DMS153 treated with DMSO at 0.1 percent for 48 hours (cell line): ENCODE measurements around the gene KCNJ10.

ENCODE experiments used
- DNase-seq: peaks from one replicate; lab custom pipeline; 2025; ENCODE audit not compliant: unreplicated experiment; lab: John Stamatoyannopoulos, UW

KCNJ10 gene

DNA sequence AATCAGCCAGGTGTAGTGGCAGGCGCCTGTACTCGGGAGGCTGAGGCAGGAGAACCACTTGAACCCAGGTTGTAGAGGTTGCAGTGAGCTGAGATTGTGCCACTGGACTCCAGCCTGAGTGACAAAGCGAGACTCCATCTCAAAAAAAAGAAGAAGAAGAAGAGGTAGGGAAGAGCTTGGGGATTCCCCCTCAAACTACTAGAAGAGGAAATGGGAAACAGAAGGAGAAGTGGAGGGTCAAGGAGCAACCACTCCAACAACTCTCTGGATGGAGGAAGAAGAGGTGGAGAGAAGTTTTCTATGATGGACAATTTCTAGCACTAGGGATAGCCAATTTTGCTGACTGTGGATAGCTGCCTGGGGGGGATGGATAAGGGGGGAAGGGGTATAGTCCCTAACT is 101.1 kb downstream of the KCNJ10 start:
- DNase-seq, result no peak

GRCh38 chr1:159965263-159965662 is 104.7 kb downstream of the KCNJ10 start:
- no peak for DNase-seq

DNA sequence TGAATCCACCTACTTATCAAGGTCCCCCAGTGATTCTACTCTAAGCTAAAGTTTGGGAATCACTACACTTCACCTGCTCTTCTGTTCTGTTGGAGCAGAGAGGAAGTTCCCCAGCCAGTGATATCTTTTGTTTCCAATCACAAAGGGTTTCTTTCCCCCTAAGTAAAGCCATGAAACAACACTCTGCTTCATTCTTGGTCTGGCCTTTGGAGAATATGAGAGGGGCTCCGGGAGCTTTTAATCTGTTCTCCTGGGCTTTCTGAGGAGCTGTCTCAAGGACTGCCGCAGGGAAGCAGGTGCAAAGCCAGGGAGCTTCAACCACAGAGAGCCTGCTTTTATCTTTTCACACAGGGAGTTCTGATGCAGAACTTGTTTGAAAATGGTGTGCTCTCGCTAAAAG is 105.8 kb downstream of the KCNJ10 start:
- DNase-seq, result no peak

GRCh38 chr1:159962176-159962575 is 107.8 kb downstream of the KCNJ10 start:
- DNase-seq, result no peak

DNA sequence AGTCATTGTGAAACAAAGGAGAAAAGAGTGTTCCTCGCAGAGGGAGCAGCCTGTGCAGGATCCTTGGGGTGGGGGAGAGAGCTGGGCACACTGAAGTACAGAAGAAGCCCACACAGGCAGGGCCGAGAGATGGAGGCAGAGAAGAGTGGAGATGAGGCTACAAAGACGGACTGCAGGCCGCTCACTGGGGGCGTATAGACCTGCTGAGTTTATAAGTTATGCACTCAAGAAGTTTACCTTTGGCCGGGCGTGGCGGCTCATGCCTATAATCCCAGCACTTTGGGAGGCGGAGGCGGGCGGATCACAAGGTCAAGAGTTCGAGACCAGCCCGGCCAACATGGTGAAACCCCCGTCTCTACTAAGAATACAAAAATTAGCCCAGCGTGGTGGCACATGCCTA is 108.3 kb downstream of the KCNJ10 start:
- DNase-seq, result no peak

DNA sequence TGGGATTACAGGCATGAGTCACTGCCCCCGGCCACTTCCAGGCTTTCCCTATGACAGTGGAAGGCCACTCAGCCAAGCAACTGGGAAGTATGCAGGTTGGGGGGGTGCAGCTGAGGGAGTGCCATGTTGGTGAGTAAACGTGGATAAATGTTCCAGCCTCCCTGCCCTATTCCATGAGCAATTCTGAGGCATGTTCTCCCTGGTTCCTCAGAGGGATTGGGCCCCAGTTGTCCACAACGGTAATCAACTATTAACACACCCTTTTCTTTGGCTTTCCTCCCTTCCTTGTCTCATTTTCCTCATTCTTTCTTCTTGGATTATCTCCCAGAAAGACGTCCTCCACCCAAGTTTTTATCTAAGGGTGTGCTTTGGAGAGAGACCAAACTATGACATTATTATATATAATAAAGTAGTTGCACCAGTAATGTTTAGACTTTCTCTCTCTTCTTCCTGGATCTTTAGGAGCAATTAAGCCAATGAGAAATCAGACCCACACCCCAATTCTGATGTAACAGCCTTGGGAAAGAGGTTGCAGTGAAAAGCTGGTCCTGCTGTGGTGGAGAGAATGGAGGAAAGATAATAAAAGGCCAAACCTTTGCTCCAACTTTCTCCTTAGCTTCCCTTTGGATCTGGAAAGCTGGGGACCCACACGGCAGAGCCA is 109.1 kb downstream of the KCNJ10 start:
- no peak for DNase-seq

DNA sequence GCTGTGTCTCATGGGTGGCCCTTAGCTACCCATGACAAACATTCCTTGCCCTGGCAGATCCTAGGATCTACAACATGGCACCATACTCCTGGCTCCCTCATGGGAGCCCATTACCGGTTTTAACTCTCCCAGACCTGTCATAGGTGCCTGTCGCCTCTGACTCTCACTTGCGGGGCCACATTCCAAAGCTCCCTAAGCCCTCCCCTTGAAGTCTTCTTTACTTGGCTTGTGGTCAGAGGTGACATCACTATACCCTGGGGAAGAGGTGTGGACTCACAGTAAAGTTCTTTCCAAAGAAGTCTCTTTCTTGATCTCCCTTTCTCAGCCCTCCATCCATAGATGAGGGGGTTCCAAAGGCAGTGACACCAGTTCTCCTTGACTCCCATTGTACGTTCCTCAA is 110.5 kb downstream of the KCNJ10 start:
- DNase-seq, result no peak

- no peak for DNase-seq
Observed at GRCh38 chr1:159958719-159959380, 111.1 kb downstream of the KCNJ10 start.

- DNase-seq, result no peak
Observed at GRCh38 chr1:159957824-159958268, 112.1 kb downstream of the KCNJ10 start.

DNA sequence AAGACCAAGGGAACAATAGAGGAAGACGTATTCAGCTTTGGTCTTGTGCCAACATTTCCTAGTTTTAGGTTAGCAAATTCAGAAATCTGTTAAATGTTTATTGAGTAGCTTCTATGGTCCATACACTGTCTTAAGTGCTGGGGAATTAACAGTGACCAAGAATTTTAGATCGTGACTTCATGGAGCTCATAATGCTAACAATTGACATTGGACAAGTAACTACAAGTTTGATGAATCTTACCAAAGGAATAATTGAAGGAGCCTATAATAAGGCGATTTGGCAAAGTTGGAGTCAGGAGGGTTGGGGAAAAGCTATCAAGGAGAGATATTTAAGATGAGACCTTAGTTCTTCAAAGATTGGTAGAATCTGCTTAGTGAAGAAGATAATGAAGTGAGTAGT is 114.5 kb downstream of the KCNJ10 start:
- DNase-seq, result no peak

DNA sequence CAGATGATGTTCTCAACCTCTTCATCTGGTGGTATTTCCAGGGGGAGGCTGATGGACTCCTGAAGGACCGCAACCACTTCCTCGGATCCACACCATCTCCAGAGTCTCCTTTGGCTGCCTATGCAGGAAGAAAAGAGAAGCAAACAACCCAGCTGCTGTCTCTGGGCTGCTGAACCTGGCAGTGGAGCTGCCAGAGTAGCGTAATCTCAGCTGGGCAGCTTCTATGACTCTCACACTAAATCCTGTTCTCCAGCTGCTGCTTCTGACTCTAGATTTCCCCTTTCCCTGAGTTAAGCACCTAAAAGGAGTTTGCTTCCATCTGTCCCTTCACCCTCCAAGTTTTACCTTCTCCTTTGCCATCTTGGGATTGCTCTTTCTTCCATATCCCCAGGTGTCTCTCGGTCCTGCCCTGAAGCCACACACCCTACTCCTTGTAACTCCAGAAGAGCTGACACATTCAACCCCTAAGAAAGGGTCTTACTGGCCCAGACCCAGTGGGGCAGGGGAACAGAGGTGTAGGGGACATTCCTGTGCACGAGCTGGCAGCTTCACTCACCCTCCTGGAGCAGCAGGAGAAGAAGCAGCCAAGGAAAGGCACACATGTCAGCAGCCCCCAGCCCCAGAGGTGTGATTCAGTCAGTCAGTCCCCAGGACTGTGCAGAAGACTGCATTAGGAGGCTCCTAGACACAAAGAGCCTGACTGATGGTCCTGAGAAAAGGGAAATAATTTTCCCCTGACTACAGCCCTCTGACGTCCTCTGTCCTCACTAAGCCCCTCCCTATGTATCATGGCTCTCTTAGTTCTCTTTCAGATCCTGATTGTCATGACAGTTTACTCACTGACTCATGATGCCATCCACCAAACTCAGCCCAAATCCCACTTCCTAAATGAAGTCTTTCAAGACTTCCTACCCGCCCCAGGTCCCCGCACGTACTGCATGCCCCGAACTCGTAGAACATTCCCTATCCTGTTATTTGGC is 116.1 kb downstream of the KCNJ10 start, which contains the start of gene SLAMF9:
Gene SLAMF9, minus strand, starts transcription at position 702 of the 980 bp plus-strand sequence. Its CDS starts 100 bp downstream, at position 602.
- no peak for DNase-seq

DNA sequence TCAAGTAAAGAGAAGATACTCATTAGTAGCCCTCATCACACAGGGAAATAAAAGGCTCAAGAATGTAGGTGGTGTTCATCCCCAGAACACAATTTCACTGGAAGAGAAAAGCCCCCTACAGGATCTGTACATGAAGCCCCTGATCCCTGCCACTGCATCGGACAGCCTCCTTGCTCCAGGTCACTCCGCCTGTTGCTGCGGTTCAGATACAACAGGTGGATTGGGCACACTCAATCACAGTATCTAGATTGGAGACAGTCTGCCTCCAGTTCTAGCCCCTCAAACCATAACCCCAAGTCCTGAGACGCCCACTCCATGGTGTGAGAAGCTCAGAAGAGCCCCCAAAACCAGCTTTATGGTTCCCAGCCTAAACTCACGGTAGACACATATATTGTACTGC is 117.0 kb downstream of the KCNJ10 start:
- DNase-seq, result no peak

DNA sequence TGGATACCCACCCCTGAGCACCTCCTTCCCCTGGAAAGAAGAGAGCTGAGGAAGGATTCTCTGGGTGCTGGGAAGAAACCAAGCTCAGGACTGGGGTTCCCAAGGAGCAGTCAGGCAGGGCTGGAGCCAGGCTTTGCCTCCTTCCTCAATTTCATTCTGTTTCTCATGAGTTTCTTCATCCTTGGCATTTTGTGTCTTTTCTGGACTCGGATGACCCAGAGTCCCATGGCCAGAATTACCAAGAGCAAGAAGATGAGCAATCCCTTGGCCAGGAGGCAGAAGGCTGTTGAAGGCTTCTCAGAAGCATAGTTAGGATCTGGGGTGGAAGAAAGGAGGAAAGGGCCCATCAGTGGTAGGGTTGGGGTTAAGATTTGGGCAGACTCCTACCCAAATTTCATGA is 118.4 kb downstream of the KCNJ10 start:
- no peak for DNase-seq

DNA sequence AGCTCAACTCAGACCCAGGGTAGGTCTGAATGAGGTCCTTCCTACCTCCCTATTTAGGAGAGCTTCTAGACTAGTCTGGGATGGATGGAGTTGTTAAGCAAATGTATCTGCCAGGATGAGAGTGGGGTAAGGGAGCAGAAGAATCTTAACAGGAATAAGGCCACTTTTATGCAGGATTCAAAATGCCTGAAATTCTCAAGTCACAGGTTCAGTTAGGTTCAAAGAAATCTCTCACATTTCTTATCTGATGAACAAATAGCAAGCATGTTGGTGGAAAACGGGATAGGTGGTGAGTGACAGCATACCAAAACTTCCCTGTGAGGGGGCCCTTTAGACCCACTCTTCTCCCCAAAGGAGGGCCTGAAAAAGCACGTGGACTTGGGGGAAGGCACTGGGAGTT is 118.9 kb downstream of the KCNJ10 start:
- no peak for DNase-seq

DNA sequence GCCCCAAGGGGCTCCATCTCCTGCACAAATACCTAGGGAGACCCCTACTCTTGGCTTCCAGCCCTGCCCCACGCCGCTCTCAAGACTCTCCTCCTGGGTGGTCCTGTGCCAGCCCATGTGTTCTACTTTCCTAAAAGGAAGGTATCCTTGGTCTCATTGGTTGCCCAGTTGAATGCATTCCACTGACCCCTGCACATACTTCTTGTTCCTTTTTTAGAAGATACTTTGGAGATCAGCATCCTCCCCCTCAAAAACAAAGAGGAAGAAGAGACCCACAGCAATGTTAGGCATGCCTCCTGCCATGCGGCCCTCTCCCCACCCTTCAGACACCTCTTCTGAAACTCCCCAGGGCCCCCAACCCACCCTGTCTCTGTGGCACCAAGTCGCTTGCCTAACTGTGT is 120.0 kb downstream of the KCNJ10 start:
- no peak for DNase-seq

- no peak for DNase-seq
Observed at GRCh38 chr1:159949123-159949522, 120.8 kb downstream of the KCNJ10 start.
